HepG2 (cell line): ENCODE results near the gene IWS1. TPM values are rescaled to one million over a fixed set of nuclear protein-coding genes. Genes with fewer than 3 reads are reported as not detected.

Experiments
- ARNTL ChIP-seq: sonication (generic); formaldehyde crosslinking; IDR thresholded peaks from 2 replicates; pipeline ENCODE4 v1.4.0; 2020; ENCODE audit warnings: mild to moderate bottlenecking, missing genetic modification reagents
- IRF1 ChIP-seq: sonication (generic); formaldehyde crosslinking; IDR thresholded peaks from 2 replicates; pipeline ENCODE4 v1.4.0; 2020; ENCODE audit warnings: low read depth, mild to moderate bottlenecking, missing genetic modification reagents
- LRRFIP1 ChIP-seq: sonication (generic); formaldehyde crosslinking; conservative IDR thresholded peaks from 2 replicates; pipeline ENCODE4 v1.4.0; 2020; ENCODE audit warnings: missing genetic modification reagents
- MAF1 ChIP-seq: sonication (generic); formaldehyde crosslinking; IDR thresholded peaks from 2 replicates; pipeline ENCODE4 v1.5.0; 2020; ENCODE audit warnings: missing genetic modification reagents, borderline replicate concordance
- MYPOP ChIP-seq: sonication (generic); formaldehyde crosslinking; IDR thresholded peaks from 2 replicates; pipeline ENCODE4 v1.8.1; 2023; ENCODE audit warnings: mild to moderate bottlenecking, moderate library complexity, missing genetic modification reagents
- NCOA5 ChIP-seq: sonication (generic); formaldehyde crosslinking; IDR thresholded peaks from 2 replicates; pipeline ENCODE4 v1.4.0; 2020; ENCODE audit warnings: missing genetic modification reagents
- PTBP1 ChIP-seq: fragments of 200-400 bp; formaldehyde crosslinking; IDR thresholded peaks from 2 replicates; pipeline ENCODE4 v1.6.1; 2018; ENCODE audit warnings: low read length, low read depth; ENCODE audit not compliant: poor library complexity, severe bottlenecking
- TAF1 ChIP-seq: sonication (generic); formaldehyde crosslinking; IDR thresholded peaks from 2 replicates; pipeline ENCODE4 v1.4.0; 2020; ENCODE audit warnings: missing genetic modification reagents
- ZFY ChIP-seq: sonication (generic); formaldehyde crosslinking; IDR thresholded peaks from 2 replicates; pipeline ENCODE4 v1.4.0; 2020; ENCODE audit warnings: missing genetic modification reagents
- ZNF576 ChIP-seq: sonication (generic); formaldehyde crosslinking; IDR thresholded peaks from 2 replicates; pipeline ENCODE4 v1.4.0; 2020; ENCODE audit warnings: mild to moderate bottlenecking, missing genetic modification reagents
- polyA plus RNA-seq, 8 experiments: library from polyadenylated mRNA; depleted of rRNA in 3 of 8; stranded (reverse) in 7 of 8; unstranded in 1 of 8; fragments of >200 nt; fragmentation: Illumina TruSeq in 4 of 8; extraction: Trizol in 4 of 8; gene quantifications; 2 replicates each; pipeline versions ENCODE4 v1.2.1 to v1.2.3, GENCODE V29; 2011 to 2016; ENCODE audit warnings: low read depth in 4 of 8, missing spikeins in 1 of 8, mixed read lengths in 1 of 8; ENCODE audit not compliant: insufficient read depth in 1 of 8
- total RNA-seq, 5 experiments: library from RNA; depleted of rRNA; stranded (reverse); fragments of >200 nt; fragmentation: Illumina TruSeq; extraction: Trizol; gene quantifications; 2 replicates each; pipeline ENCODE4 v1.2.3, GENCODE V29; 2016; ENCODE audit warnings: low read depth in 1 of 5

Gene IWS1
- total and polyA plus RNA-seq, 2 of the 13 experiments (the other 11 are each of a cell fraction or from before 2014, with no cell fraction given): 28.9 to 62.3 TPM

- no peak for TF ChIP-seq LRRFIP1 (CRISPR knock-in tag)
- TF ChIP-seq ZFY (CRISPR knock-in tag): no peak
- TF ChIP-seq ZNF576 (CRISPR knock-in tag): no peak
- TF ChIP-seq ARNTL (CRISPR knock-in tag): no peak
- TF ChIP-seq NCOA5 (CRISPR knock-in tag): no peak
- TF ChIP-seq MYPOP (CRISPR knock-in tag): no peak
- TF ChIP-seq MAF1 (CRISPR knock-in tag): no peak
- TF ChIP-seq IRF1: no peak
- no peak for TF ChIP-seq PTBP1
- TF ChIP-seq TAF1 (CRISPR knock-in tag): no peak
These were observed 56.3 kb downstream of the IWS1 start (continued) for GRCh38 chr2:127469974-127470373.
